Esophagus squamous epithelium (tissue), 5 donors: Measurements from ENCODE around the gene SAA1. TPM values are rescaled to one million over a fixed set of nuclear protein-coding genes. Genes with fewer than 3 reads are reported as not detected.
A peak's percentile ranks its signal among the peaks of the same experiment; 100 is the strongest.

ENCODE experiments used
- DNase-seq: peaks from one replicate; lab custom pipeline; 2025; lab: John Stamatoyannopoulos, UW
- H3K27ac ChIP-seq, 4 donors: fragments of 200-600 bp; sonication (generic); one replicate each; pipeline ENCODE4 v1.5.1; 2016 to 2019; ENCODE audit warnings: mild to moderate bottlenecking in 1 of 4
- H3K27me3 ChIP-seq, 4 donors: fragments of 200-600 bp; sonication (generic); 1 replicate in 3 of 4; 2 replicates in 1 of 4; pipeline versions ENCODE4 v1.5.1 to v1.6.0; 2017 to 2021; ENCODE audit warnings: antibody characterized with exemption in 1 of 4
- H3K36me3 ChIP-seq, 3 donors: fragments of 200-600 bp; sonication (generic); one replicate each; pipeline ENCODE4 v1.5.1; 2016 to 2019
- H3K4me1 ChIP-seq, 3 donors: fragments of 200-600 bp; sonication (generic); one replicate each; pipeline ENCODE4 v1.5.1; 2017 to 2019
- H3K4me3 ChIP-seq, 4 donors: fragments of 200-600 bp; sonication (generic); 1 replicate in 3 of 4; 2 replicates in 1 of 4; pipeline ENCODE4 v1.5.1; 2016 to 2019; ENCODE audit warnings: mild to moderate bottlenecking in 2 of 4, moderate library complexity in 1 of 4
- H3K9me3 ChIP-seq, 3 donors: fragments of 200-600 bp; sonication (generic); one replicate each; pipeline ENCODE4 v1.5.1; 2016 to 2019
- CTCF ChIP-seq, 6 experiments: fragments of 450-650 bp in 4 of 6; fragments of 200-600 bp in 2 of 6; sonication (generic) in 2 of 6; IDR thresholded peaks; one replicate each; pipeline ENCODE4 v1.5.1; 2016 to 2019; ENCODE audit warnings: antibody characterized with exemption in 6 of 6, mild to moderate bottlenecking in 4 of 6, moderate library complexity in 4 of 6
- POLR2A ChIP-seq, 4 donors: fragments of 450-650 bp; IDR thresholded peaks; one replicate each; pipeline ENCODE4 v1.6.1; 2017; ENCODE audit warnings: antibody characterized with exemption in 4 of 4, mild to moderate bottlenecking in 4 of 4, moderate library complexity in 3 of 4
- WGBS, 2 donors: methylation state at CpG; one replicate each; pipeline ENCODE4 v1.1.5; 2018; 5-methylcytosine and 5-hydroxymethylcytosine counted together
- intact Hi-C: fragments of 100-400 bp; cut with DNase I; formaldehyde crosslinking; loops from one replicate; pipeline ENCODE4 v1.15.0; 2022
- total RNA-seq, 4 donors: library from RNA; depleted of rRNA; stranded (reverse); fragments of >200 nt; gene quantifications; one replicate each; pipeline ENCODE4 v1.1.0, GENCODE V29; 2016
- donor health status: DM: yes; HTN: yes; CAD: no.

Gene SAA1
- 100 to 1,000 TPM in 1 of 4 donors, 10 to 100 TPM in 2, 1 to 10 TPM in 1; 2.3 to 207 (median 22.6) TPM for total RNA-seq

GRCh38 chr11:18265949-18266348, at the start of gene SAA1:
Gene SAA1, plus strand, starts transcription at chr11:18266264. Its CDS starts 624 bp downstream, at chr11:18266888.
- intact Hi-C loops = no loop called here
- TF ChIP-seq POLR2A (IDR thresholded peaks at IDR 0.05) (no peak), CTCF (IDR thresholded peaks at IDR 0.05) (no peak)
- Histone ChIP-seq H3K4me3 (no peak within 1 kb of the TSS), H3K27ac (peak within 1 kb of the TSS in 1 of 4 donors; percentile 14), H3K4me1 (peaks cover 0 to 4% (median 0%) of the 10 kb centered on the region in 3 donors), H3K36me3 (no peaks in the 10 kb centered on the region), H3K27me3 (no peaks in the 10 kb centered on the region), H3K9me3 (no peaks in the 10 kb centered on the region)
- no peak for DNase-seq
- WGBS, 2 donors = 32 to 33% methylated on average over 4 to 5 of the region's 8 CpGs

- TF ChIP-seq POLR2A (IDR thresholded peaks at IDR 0.05) (no peak), CTCF (IDR thresholded peaks at IDR 0.05) (no peak)
- no peaks in the 10 kb centered on the region for H3K4me1 ChIP-seq
- intact Hi-C loops = no loop called here
- no peak overlapping the region for H3K27ac ChIP-seq
- 80 to 100% methylated on average over 1 of the region's 5 CpGs for WGBS, 2 donors
- H3K27me3 ChIP-seq = no peaks in the 10 kb centered on the region
- H3K9me3 ChIP-seq = no peaks in the 10 kb centered on the region
- H3K36me3 ChIP-seq = no peaks in the 10 kb centered on the region
- no peak overlapping the region for H3K4me3 ChIP-seq
- no peak for DNase-seq
Measured at GRCh38 chr11:18221274-18221876, 44.7 kb upstream of the SAA1 start.

GRCh38 chr11:18222814-18223421, 43.1 kb upstream of the SAA1 start:
- no peak for TF ChIP-seq POLR2A (IDR thresholded peaks at IDR 0.05)
- no peak for TF ChIP-seq CTCF (IDR thresholded peaks at IDR 0.05)
- Histone ChIP-seq H3K27me3 (no peaks in the 10 kb centered on the region), H3K27ac (no peak overlapping the region), H3K9me3 (no peaks in the 10 kb centered on the region), H3K4me1 (no peaks in the 10 kb centered on the region), H3K36me3 (no peaks in the 10 kb centered on the region), H3K4me3 (no peak overlapping the region)
- no peak for DNase-seq
- 91 to 93% methylated on average over 3 of the region's 3 CpGs for WGBS, 2 donors
- intact Hi-C loops = no loop called here

- H3K27ac ChIP-seq = no peak overlapping the region
- WGBS, 2 donors = 43 to 64% methylated on average over 3 of the region's 3 CpGs
- H3K4me3 ChIP-seq = no peak overlapping the region
- H3K9me3 ChIP-seq = no peaks in the 10 kb centered on the region
- no peak for TF ChIP-seq POLR2A (IDR thresholded peaks at IDR 0.05)
- no peak for TF ChIP-seq CTCF (IDR thresholded peaks at IDR 0.05)
- no peaks in the 10 kb centered on the region for H3K4me1 ChIP-seq
- H3K36me3 ChIP-seq = no peaks in the 10 kb centered on the region
- DNase-seq = no peak
- intact Hi-C loops = no loop called here
- no peaks in the 10 kb centered on the region for H3K27me3 ChIP-seq
Measured at GRCh38 chr11:18223591-18224387, 42.3 kb upstream of the SAA1 start.

- Histone ChIP-seq H3K36me3 (no peaks in the 10 kb centered on the region), H3K27ac (no peak overlapping the region), H3K9me3 (no peaks in the 10 kb centered on the region), H3K4me1 (no peaks in the 10 kb centered on the region), H3K27me3 (no peaks in the 10 kb centered on the region), H3K4me3 (no peak overlapping the region)
- DNase-seq = no peak
- TF ChIP-seq POLR2A (IDR thresholded peaks at IDR 0.05) (no peak), CTCF (IDR thresholded peaks at IDR 0.05) (no peak)
- WGBS, 2 donors = 30 to 31% methylated on average over 2 of the region's 2 CpGs
- intact Hi-C loops = no loop called here
Measured at GRCh38 chr11:18225913-18226312, 40.2 kb upstream of the SAA1 start.
